Progenitor cell of endocrine pancreas (in vitro differentiated cells): ENCODE results near the gene NOSTRIN. TPM values are rescaled to one million over a fixed set of nuclear protein-coding genes. Genes with fewer than 3 reads are reported as not detected.

Source experiments
- DNase-seq: peaks from one replicate; pipeline ENCODE4 v3.0.0; 2021; ENCODE audit warnings: low spot score; ENCODE audit not compliant: unreplicated experiment
- H3K27ac Mint-ChIP-seq: 2 replicates; pipeline ENCODE4 v1.8.0; 2021; ENCODE audit warnings: mild to moderate bottlenecking, moderate library complexity, mixed read lengths
- H3K27me3 Mint-ChIP-seq: 2 replicates; pipeline ENCODE4 v1.8.0; 2021; ENCODE audit warnings: mixed read lengths
- H3K36me3 Mint-ChIP-seq: 2 replicates; pipeline ENCODE4 v1.8.0; 2022; ENCODE audit warnings: mixed read lengths; ENCODE audit not compliant: insufficient read depth
- H3K4me1 Mint-ChIP-seq: 2 replicates; pipeline ENCODE4 v1.8.0; 2021; ENCODE audit warnings: low read depth, mixed read lengths
- H3K4me3 Mint-ChIP-seq: 2 replicates; pipeline ENCODE4 v1.8.0; 2021; ENCODE audit warnings: low read depth, mild to moderate bottlenecking, moderate library complexity, mixed read lengths
- H3K9me3 Mint-ChIP-seq: 2 replicates; pipeline ENCODE4 v1.8.0; 2021; ENCODE audit warnings: low read depth, mixed read lengths
- total RNA-seq: library from RNA; stranded (reverse); gene quantifications from 2 replicates; pipeline ENCODE4 v1.2.1, GENCODE V29; 2021
- TF ChIP-seq, protein P1 (sequence below): fragments of 200-600 bp; sonication (generic); IDR thresholded peaks from one replicate; pipeline ENCODE4 v1.5.0; 2021; ENCODE audit warnings: antibody characterized with exemption, mild to moderate bottlenecking; ENCODE audit not compliant: unreplicated experiment

Gene NOSTRIN
- total RNA-seq, 1 donor from 2014 or later = 4.0 TPM

DNA sequence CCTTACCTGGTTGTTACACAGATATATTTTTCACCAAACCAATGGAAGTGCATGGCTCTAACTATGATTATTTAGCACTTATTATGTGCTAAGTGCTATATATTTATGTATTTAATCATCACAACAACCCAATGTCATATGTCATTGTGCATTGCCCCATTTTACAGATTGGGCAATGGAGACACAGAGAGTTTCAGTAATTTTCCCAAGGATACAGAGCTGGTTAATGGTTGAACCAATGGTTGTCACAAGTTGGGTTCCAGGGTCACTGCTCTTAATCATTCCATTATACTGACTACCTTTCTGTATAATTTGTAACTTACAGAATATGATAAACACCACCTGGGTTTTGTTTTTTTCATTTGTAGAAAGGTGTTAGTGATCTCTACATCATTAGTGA, 29.2 kb downstream of the NOSTRIN start:
- Mint-ChIP-seq H3K36me3 (peaks cover 2% of the 10 kb centered on the region), H3K27me3 (no peaks in the 10 kb centered on the region), H3K4me1 (no peaks in the 10 kb centered on the region), H3K27ac (no peak overlapping the region), H3K9me3 (no peaks in the 10 kb centered on the region), H3K4me3 (no peak overlapping the region)
- TF ChIP-seq, protein P1, sequence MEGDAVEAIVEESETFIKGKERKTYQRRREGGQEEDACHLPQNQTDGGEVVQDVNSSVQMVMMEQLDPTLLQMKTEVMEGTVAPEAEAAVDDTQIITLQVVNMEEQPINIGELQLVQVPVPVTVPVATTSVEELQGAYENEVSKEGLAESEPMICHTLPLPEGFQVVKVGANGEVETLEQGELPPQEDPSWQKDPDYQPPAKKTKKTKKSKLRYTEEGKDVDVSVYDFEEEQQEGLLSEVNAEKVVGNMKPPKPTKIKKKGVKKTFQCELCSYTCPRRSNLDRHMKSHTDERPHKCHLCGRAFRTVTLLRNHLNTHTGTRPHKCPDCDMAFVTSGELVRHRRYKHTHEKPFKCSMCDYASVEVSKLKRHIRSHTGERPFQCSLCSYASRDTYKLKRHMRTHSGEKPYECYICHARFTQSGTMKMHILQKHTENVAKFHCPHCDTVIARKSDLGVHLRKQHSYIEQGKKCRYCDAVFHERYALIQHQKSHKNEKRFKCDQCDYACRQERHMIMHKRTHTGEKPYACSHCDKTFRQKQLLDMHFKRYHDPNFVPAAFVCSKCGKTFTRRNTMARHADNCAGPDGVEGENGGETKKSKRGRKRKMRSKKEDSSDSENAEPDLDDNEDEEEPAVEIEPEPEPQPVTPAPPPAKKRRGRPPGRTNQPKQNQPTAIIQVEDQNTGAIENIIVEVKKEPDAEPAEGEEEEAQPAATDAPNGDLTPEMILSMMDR = no peak
- no peak for DNase-seq

DNA sequence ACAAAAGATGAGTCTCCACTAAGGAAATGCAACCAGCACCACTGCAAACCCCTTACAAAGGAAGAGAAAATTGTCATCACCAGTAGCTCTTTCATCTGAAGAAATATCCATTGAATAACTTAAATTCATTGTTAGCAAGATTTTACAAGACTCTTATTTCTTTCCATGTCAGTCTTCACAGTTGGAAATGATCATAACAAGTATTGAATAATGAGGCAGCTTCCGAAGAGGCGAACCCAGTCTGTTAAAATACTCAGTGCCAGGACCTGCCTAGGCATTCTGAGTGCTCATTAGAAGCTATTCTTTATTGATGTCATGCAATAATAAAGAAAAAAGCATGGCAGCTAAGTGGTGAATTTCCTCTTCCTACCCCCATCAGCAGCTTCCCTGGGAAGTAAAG, 33.5 kb downstream of the NOSTRIN start:
- Mint-ChIP-seq H3K36me3 (peaks cover 4% of the 10 kb centered on the region), H3K4me1 (no peaks in the 10 kb centered on the region), H3K27ac (no peak overlapping the region), H3K9me3 (peaks cover 5% of the 10 kb centered on the region), H3K4me3 (no peak overlapping the region), H3K27me3 (no peaks in the 10 kb centered on the region)
- TF ChIP-seq, protein P1 = no peak
- DNase-seq = no peak

DNA sequence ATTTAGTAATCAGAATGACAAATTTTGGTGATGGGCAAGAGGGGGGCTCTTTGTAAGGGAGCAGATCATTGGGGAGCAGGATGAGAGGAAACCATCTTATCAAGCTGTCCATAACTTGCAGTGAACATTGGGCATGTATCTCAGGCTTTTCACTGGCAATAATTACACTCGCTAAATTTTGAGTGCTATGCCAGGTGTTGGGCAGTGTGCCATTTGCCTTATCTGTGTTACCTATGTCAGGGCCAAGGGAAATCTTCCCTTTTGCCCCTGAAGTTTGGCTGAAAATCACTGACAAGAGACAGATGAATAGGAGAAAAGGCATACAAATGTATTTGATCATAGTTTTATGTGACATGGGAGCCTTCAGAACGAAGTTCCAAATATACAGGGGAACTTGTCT, 39.0 kb downstream of the NOSTRIN start:
- TF ChIP-seq, protein P1 = no peak
- Mint-ChIP-seq H3K27me3 (no peaks in the 10 kb centered on the region), H3K27ac (no peak overlapping the region), H3K4me3 (no peak overlapping the region), H3K9me3 (peaks cover 5% of the 10 kb centered on the region), H3K36me3 (peaks cover 3% of the 10 kb centered on the region), H3K4me1 (no peaks in the 10 kb centered on the region)
- no peak for DNase-seq

DNA sequence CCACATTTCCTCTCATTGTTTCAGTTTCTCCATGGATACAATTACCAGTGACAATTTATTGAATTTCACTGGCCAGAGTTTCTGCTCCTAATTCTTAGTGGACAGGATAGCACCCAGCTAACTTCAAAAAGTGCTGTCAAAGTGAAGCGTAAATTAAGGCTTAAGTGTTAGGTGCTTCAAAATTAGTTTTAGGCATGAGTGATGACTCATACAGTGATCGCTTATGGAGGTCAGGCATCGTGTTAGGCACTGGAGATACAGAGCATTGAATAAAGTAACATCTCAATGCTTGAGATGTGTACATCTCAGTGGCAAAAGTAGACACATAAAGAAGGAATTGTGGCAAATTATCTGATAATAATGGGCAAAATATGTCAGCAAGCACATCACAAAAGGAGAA, 40.8 kb downstream of the NOSTRIN start:
- Mint-ChIP-seq H3K36me3 (peaks cover 3% of the 10 kb centered on the region), H3K9me3 (peaks cover 5% of the 10 kb centered on the region), H3K27ac (no peak overlapping the region), H3K4me1 (no peaks in the 10 kb centered on the region), H3K4me3 (no peak overlapping the region), H3K27me3 (no peaks in the 10 kb centered on the region)
- TF ChIP-seq, protein P1 = no peak
- no peak for DNase-seq

DNA sequence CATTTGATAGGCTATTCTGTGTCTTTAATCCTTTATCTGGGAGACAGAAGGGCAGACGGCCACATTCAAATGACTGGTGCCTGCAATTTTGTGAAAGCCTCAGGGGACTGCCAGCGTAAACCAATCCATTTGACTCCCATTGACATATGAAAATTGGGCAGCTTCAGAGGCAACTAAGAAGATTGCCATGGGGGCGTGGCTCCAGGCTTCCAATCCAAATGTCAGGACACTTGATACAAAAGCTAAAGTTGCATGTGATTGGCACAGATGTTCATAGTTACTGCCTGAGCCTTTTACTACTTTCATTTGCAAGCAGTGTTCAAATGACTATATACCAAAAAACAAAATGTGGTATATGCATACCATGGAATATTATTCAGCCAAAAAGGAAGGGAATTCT, 45.8 kb downstream of the NOSTRIN start:
- no peak for DNase-seq
- no peaks in the 10 kb centered on the region for H3K4me1 Mint-ChIP-seq
- H3K4me3 Mint-ChIP-seq = no peak overlapping the region
- H3K27me3 Mint-ChIP-seq = no peaks in the 10 kb centered on the region
- no peak overlapping the region for H3K27ac Mint-ChIP-seq
- TF ChIP-seq, protein P1 = no peak
- H3K9me3 Mint-ChIP-seq = no peaks in the 10 kb centered on the region
- H3K36me3 Mint-ChIP-seq = no peaks in the 10 kb centered on the region
